ENCODE measurements around the gene BRD3.

GRCh38 chr9:133997584-133997983 is 70.2 kb downstream of the BRD3 start:
- no peak for TF ChIP-seq PREB (CRISPR knock-in tag; IDR thresholded peaks at IDR 0.05; ENCODE audit: borderline replicate concordance)
- no peak for TF ChIP-seq CTCF (IDR thresholded peaks at IDR 0.05)
- TF ChIP-seq KAT7 (CRISPR knock-in tag; IDR thresholded peaks at IDR 0.05; ENCODE audit: borderline replicate concordance) = no peak
- no peak for TF ChIP-seq RORB (CRISPR knock-in tag; IDR thresholded peaks at IDR 0.05)
- TF ChIP-seq SMAD4 (CRISPR knock-in tag; IDR thresholded peaks at IDR 0.05) = no peak
- TF ChIP-seq NFATC4 (CRISPR knock-in tag; IDR thresholded peaks at IDR 0.05) = no peak
